ENCODE data around the gene SYNDIG1. TPM values are rescaled to one million over a fixed set of nuclear protein-coding genes. Genes with fewer than 3 reads are reported as not detected.

SYNDIG1 gene
- total RNA-seq, 1 experiment from 2014 or later, result not detected

DNA sequence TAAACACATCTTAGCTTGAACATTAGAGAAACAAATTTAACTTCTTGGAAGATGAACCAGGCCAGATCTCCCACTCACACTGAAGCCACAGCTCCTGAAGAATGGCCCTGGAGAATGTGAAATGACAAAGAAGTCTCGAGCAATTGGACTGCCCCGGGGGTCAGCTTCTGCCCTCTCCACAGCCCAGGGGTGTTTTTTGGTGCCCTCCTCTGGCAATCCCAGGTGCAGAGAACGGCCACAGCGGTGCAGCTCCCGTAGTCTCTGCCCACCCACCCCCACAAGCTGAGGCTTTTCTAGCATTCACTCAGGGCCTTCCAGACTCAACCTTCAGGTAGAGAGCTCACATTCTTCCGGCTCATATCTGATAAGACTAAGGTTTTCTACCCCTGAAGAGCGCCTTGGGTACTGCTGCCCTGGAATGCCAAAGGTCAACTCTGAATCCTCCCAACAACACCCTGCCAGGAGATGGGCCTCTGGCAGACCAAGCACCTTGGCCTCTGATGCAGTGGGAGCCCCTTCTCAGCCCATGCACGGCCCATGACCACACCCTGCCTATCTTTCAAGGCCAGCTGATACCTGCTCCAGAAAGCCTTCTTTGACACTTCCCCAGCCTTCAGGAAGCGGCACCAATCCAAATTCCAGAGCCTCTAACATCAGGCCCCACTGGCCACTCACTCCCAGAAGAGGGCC, 208.3 kb downstream of the SYNDIG1 start:
- no peak overlapping the region for H3K4me2 ChIP-seq (ENCODE audit: low read length)
- ChIA-PET CTCF (no interaction called here), POLR2A (ENCODE audit: unreplicated experiment) (interaction anchor here (0.6 kb wide), 1 partner anchor 1040 kb away, joined by 3 read pairs; the partner anchor contains the start of gene CST3)
- no peaks in the 10 kb centered on the region for H3K9me3 ChIP-seq (ENCODE audit: low read length)
- ATAC-seq, result no peak
- no peak overlapping the region for H3K4me3 ChIP-seq (ENCODE audit: low read length)
- intact Hi-C loops (cut with micrococcal nuclease), result no loop called here
- H3K9me2 ChIP-seq (replicated peaks; ENCODE audit: low read length), result no peaks in the 10 kb centered on the region
- no peaks in the 10 kb centered on the region for H3K79me2 ChIP-seq (ENCODE audit: low read length)
- H3K36me3 ChIP-seq (ENCODE audit: low read depth, low read length), result no peaks in the 10 kb centered on the region
- no peak for DNase-seq
- no peak overlapping the region for H2AFZ ChIP-seq (ENCODE audit: low read length)
- no TSS peak for BruUV-seq (replicated peaks)
- no peak overlapping the region for H3K9ac ChIP-seq (ENCODE audit: low read length)
- H3K4me1 ChIP-seq (ENCODE audit: insufficient read depth, low read length), result peaks cover 14% of the 10 kb centered on the region
- 0 out of 2 replicates have a peak, but pooled peaks cover 3% of the 10 kb centered on the region for H3K27me3 ChIP-seq (ENCODE audit: low read length)
- TF ChIP-seq EZH2 (IDR thresholded peaks at IDR 0.05; ENCODE audit: low read length, unreplicated experiment) (no peak), EZH2phosphoT487 (IDR thresholded peaks at IDR 0.05; ENCODE audit: borderline replicate concordance, low read length) (no peak), CTCF (conservative IDR thresholded peaks at IDR 0.05; ENCODE audit: low read depth, low read length) (no peak)
- no peaks in the 10 kb centered on the region for H3F3A ChIP-seq (ENCODE audit: low read length, unreplicated experiment)
- no peaks in the 10 kb centered on the region for H4K20me1 ChIP-seq (ENCODE audit: low read length)
- H3K27ac ChIP-seq (ENCODE audit: low read length), result no peak overlapping the region

GRCh38 chr20:24678351-24679106, 209.1 kb downstream of the SYNDIG1 start:
- ATAC-seq (no peak), DNase-seq (no peak)
- intact Hi-C loops (cut with micrococcal nuclease), result no loop called here
- Histone ChIP-seq H3K4me1 (ENCODE audit: insufficient read depth, low read length) (peaks cover 8% of the 10 kb centered on the region), H3F3A (ENCODE audit: low read length, unreplicated experiment) (no peaks in the 10 kb centered on the region), H3K27ac (ENCODE audit: low read length) (no peak overlapping the region), H3K27me3 (ENCODE audit: low read length) (0 out of 2 replicates have a peak, but pooled peaks cover 4% of the 10 kb centered on the region), H3K4me2 (ENCODE audit: low read length) (no peak overlapping the region), H3K9ac (ENCODE audit: low read length) (no peak overlapping the region), H3K79me2 (ENCODE audit: low read length) (no peaks in the 10 kb centered on the region), H3K36me3 (ENCODE audit: low read depth, low read length) (no peaks in the 10 kb centered on the region), H3K9me2 (replicated peaks; ENCODE audit: low read length) (no peaks in the 10 kb centered on the region), H3K9me3 (ENCODE audit: low read length) (no peaks in the 10 kb centered on the region), H3K4me3 (ENCODE audit: low read length) (no peak overlapping the region), H4K20me1 (ENCODE audit: low read length) (no peaks in the 10 kb centered on the region), H2AFZ (ENCODE audit: low read length) (no peak overlapping the region)
- ChIA-PET CTCF (interaction anchor here (0.5 kb wide), 1 partner anchor 35 kb away, joined by 4 read pairs; no protein-coding TSS in a partner anchor), POLR2A (ENCODE audit: unreplicated experiment) (no interaction called here)
- no TSS peak for BruUV-seq (replicated peaks)
- TF ChIP-seq EZH2phosphoT487 (IDR thresholded peaks at IDR 0.05; ENCODE audit: borderline replicate concordance, low read length) (no peak), CTCF (conservative IDR thresholded peaks at IDR 0.05; ENCODE audit: low read depth, low read length) (no peak), EZH2 (IDR thresholded peaks at IDR 0.05; ENCODE audit: low read length, unreplicated experiment) (no peak)

All from PC-3 (cell line).